Activated CD4-positive, alpha-beta T cell treated with anti-CD3 and anti-CD28 coated beads, Interleukin-2, Interleukin-6, amounts not matched to agents 100 ng/mL and 50 ng/mL, durations not matched to agents 16 hours and 8 hours (primary cell): ENCODE results near the gene GMEB1.
"Not testable (repeated sequence)": the region's sequence is repeated elsewhere in the genome, so short reads cannot be mapped to it uniquely, and the experiment has no call there.

Experiments
- DNase-seq: peaks from one replicate; pipeline ENCODE4 v3.0.0-alpha.2; 2020

Gene GMEB1

GRCh38 chr1:28668191-28668955 is at the start of gene GMEB1:
Gene GMEB1 (plus strand): TSS chr1:28668784. CDS start chr1:28683613, 14,829 bp downstream.
- peak; percentile 92 for DNase-seq

GRCh38 chr1:28631713-28632112 is 36.9 kb upstream of the GMEB1 start:
- no peak for DNase-seq

DNA sequence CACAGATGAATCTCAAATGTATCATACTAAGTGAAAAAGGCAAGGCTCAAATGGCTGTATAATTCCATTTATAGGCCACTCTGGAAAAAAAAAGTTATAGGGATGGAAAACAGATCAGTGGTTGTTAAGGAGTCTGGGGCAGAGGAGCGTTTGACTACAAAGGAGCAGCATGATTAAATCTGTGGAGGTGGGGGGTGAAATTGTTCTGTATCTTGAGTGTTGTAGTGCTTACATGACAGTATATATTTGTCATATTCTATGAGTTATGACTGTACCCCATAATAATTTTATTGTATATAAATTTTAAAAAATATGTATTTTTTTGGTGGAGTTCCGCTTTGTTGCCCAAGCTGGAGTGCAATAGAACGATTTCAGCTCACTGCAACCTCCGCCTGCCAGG is 36.0 kb upstream of the GMEB1 start:
- DNase-seq: no peak

DNA sequence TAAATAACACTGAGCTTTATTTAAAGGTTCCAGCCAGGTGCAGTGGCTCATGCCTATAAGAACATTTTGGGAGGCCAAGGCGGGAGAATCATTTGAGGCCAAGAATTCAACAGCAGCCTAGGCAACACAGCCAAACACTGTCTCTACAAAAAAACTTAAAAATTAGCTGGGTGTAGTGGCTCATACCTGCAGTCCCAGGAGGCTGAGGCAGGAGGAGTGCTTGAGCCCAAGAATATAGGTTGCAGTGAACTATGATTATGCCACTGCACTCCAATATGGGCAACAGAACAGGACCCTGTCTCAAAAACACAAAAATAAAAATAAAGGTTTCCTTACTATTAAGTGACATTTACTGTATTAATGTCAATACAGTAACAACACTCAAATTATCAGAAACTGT is 27.8 kb upstream of the GMEB1 start:
- peak; percentile 50 for DNase-seq

GRCh38 chr1:28642056-28642846 is 26.3 kb upstream of the GMEB1 start:
- no peak for DNase-seq

- peak; percentile 96 for DNase-seq
Observed at GRCh38 chr1:28642847-28643635, 25.5 kb upstream of the GMEB1 start, which contains the start of gene TAF12. Gene TAF12 (minus strand): TSS chr1:28643067. CDS start chr1:28622081, 20,986 bp downstream.

GRCh38 chr1:28644494-28644893 is 24.1 kb upstream of the GMEB1 start:
- DNase-seq: no peak

DNA sequence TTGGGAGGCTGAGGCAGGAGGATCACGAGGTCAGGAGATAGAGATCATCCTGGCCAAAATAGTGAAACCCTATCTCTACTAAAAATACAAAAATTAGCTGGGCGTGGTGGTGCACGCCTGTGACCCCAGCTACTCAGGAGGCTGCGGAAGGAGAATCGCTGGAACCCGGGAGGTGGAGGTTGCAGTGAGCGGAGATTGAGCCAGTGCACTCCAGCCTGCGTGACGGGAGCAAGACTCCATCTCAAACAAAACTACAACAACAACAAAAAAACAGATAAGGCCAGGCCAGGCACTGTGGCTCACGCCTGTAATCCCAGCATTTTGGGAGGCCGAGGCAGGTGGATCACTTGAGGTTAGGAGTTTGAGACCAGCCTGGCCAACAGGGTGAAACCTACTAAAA is 23.2 kb upstream of the GMEB1 start:
- not testable (repeated sequence) for DNase-seq

GRCh38 chr1:28646040-28646439 is 22.5 kb upstream of the GMEB1 start:
- no peak for DNase-seq

GRCh38 chr1:28648008-28648473 is 20.5 kb upstream of the GMEB1 start:
- DNase-seq: peak; percentile 94

DNA sequence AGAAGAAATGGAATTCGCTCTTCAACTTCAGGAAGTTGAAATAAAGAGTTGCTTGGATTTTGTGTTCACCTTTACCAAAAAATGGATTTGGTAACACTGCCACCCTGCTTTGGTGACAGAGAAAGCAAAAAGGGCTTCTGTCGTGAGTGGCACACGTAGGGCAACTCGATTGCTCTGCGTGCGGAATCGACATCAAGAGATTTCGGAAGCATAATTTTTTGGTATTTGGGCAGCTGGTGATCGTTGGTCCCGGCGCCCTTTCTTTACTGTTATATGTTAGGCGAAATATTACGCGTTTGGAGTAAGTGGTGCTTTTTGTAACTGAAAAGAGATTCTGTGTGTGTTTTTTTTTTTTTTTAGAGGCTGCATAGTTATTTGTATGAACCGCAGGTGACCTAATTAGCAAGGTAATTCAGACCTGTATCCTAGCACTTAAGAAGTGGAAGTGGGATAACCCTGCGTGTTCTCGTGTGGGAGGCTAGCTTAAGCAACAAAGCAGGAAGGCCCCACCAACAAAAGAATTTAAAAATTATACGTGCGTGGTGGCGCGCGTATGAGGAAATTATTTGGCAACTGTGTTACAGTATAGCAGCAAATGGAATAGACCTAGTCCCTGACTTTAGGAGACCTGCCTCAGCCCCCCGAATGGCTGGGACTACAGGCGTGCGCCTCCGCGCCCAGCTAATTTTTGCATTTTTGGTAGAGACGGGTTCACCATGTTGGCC is 19.9 kb upstream of the GMEB1 start, which contains the start of gene RNU11:
TSS of gene RNU11 (plus strand) at position 127 of the 725 bp plus-strand sequence.
- peak; percentile 95 for DNase-seq

GRCh38 chr1:28653063-28653462 is 15.5 kb upstream of the GMEB1 start:
- DNase-seq: not testable (repeated sequence)

DNA sequence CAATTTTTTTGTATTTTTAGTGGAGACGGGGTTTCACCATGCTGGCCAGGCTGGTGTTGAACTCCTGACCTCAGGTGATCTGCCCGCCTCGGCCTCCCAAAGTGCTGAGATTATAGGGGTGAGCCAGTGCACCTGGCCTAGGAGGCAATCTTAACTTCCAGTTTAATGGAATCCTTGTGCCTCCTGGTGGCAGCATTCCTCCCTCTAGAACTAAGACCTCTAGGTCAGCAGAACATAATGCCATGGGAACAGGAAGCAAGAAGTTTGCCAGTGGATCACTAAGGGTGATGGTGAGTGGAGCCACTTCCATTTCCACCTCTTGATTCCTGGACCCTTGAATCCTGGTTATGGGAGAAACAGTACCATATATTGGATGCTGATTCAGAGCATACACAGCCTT is 14.7 kb upstream of the GMEB1 start:
- DNase-seq: not testable (repeated sequence)

DNA sequence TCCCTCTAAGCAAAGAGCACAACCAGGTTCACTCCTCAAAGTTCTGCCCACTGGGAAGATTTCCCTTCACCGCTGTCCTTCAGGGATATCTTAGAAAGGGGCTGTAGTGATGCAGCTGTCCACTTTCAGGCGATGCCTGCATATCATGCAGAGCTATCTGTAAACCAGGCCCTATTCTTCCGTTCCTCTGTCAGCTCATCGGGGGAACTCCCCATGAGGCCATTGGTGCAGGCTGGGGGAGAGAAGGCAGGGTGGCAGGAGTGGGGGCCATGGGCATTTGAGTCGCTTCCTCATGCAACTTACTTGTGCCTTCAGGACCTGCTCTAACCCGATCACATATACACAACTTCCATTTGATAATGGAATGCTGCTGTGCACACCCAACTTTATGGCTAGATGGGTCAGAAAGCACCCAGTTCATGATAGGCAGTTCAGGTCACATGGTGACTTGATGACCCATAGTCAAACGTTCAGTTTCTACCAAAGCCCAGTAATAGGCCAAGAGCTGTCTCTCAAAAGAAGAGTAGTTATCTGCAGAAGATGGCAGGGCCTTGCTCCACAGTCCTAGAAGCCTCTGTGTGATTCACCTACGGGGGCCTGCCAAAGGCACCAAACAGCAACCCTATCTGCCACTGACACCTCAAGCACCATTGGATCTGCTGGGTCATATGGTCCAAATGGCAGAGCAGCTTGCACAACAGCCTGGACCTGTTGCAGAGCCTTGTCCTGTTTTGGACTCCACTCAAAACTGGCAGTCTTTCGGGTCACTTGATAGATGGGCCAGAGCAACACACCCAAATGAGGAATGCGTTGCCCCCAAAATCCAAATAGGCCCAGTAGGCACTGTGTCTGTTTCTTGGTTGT is 12.9 kb upstream of the GMEB1 start:
- not testable (repeated sequence) for DNase-seq

- no peak for DNase-seq
Observed at GRCh38 chr1:28656335-28656734, 12.2 kb upstream of the GMEB1 start.

DNA sequence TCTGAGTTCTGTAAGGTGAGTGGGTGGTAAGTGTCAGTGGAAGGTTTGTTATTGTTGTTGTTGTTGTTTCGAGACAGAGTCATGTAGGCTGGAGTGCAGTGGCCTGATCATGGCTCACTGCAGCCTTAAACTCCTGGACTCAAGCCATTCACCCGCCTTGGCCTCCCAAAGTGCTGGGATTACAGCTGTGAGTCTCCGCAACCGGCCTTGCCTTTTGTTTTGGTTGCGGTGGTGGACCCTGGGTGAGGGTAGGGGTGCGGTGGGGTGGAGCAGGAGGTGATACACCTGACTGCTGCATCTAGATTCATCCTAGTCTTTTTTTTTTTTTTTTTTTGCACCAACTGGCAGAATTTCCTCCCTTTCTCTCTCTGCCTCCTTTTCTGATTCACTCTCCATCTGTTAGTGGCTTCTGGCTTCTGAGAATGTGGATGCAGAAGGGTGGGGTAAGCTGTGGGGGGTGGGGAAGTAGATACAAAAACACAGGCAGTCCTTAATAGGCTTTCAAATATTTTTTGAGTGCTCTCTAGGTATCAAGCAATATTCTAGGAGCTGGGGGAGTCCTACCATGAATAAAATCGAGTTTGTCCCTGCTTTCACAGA is 4.6 kb upstream of the GMEB1 start:
- DNase-seq: no peak

DNA sequence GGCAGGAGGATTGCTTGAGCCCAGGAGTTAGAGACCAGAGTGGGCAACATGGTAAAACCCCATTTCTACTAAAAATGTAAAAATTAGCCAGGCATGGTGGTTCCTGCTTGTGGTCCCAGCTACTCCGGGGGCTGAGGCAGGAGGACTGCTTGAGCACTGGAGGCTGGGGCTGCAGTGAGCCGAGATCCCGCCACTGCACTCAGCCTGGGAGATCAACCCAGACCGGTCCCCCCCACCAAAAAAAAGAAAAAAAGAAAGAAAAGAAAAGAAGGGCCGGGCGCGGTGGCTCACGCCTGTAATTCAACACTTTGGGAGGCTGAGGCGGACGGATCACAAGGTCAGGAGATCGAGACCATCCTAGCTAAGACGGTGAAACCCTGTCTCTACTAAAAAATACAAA is 1.8 kb upstream of the GMEB1 start:
- DNase-seq: no peak

GRCh38 chr1:28668956-28669723 is 556 bp downstream of the GMEB1 start:
- peak; percentile 55 for DNase-seq

DNA sequence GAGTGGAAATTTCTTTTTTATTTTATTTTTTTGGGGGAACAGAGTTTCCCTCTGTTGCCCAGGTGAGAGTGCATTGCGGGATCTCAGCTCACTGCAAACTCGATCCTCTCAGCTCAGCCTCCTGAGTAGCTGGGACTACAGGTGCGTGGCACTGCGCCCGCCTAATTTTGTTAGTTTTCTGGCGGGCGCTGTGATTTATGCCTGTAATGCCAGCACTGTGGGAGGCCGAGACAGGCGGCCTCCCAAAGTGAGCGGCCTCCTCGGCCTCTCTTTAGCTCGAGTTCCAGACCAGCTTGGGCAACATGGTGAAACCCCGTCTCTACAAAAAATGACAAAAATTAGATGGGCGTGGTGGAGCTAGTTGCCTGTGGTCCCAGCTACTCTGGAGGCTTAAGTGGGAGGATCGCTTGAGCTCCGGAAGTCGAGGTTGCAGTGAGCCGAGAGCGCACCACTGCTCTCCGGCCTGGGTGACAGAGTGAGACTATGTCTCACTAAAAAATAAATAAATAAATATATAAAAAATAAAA is 2.7 kb downstream of the GMEB1 start:
- no peak for DNase-seq

- DNase-seq: not testable (repeated sequence)
Observed at GRCh38 chr1:28672971-28673370, 4.4 kb downstream of the GMEB1 start.
